Colonic mucosa (tissue), 4 donors: ENCODE data around the gene SRSF12. TPM values are rescaled to one million over a fixed set of nuclear protein-coding genes. Genes with fewer than 3 reads are reported as not detected.

Experiments
- DNase-seq: peaks from one replicate; pipeline ENCODE4 v3.0.0-alpha.2; 2020
- H3K27ac ChIP-seq: fragments of 200-600 bp; one replicate; pipeline ENCODE4 v1.8.0; 2021
- H3K27me3 ChIP-seq: fragments of 200-600 bp; one replicate; pipeline ENCODE4 v1.8.0; 2021
- H3K36me3 ChIP-seq: fragments of 200-600 bp; one replicate; pipeline ENCODE4 v1.8.0; 2021
- H3K4me1 ChIP-seq: fragments of 200-600 bp; one replicate; pipeline ENCODE4 v1.8.0; 2021; ENCODE audit warnings: mild to moderate bottlenecking
- H3K4me3 ChIP-seq: fragments of 200-600 bp; one replicate; pipeline ENCODE4 v1.8.0; 2021
- H3K9ac ChIP-seq, 2 donors: one replicate each; pipeline ENCODE4 v1.7.0; 2013; ENCODE audit warnings: control low read depth in 2 of 2, low read depth in 2 of 2, low read length in 2 of 2
- H3K9me3 ChIP-seq: fragments of 200-600 bp; one replicate; pipeline ENCODE4 v1.8.0; 2021
- CTCF ChIP-seq: fragments of 200-600 bp; IDR thresholded peaks from one replicate; pipeline ENCODE4 v1.8.0; 2022; ENCODE audit warnings: antibody characterized with exemption, mild to moderate bottlenecking
- intact Hi-C: fragments of 100-400 bp; cut with DNase I; formaldehyde crosslinking; loops from one replicate; pipeline ENCODE4 v1.14.1; 2022
- total RNA-seq, 2 donors: library from RNA; stranded (reverse); fragmentation: NEBNext Ultra II Directional in 1 of 2; extraction: Animal tissue kit (Norgen Biotek cat#: 25700) in 1 of 2; gene quantifications; one replicate each; pipeline ENCODE4 v1.2.1, GENCODE V29; 2021
- donor health status: healthy.
- donor health status: DM: no; HTN: no; CAD: no.
- donor health status: DM: no; HTN: no; CAD: no.

Gene SRSF12
- total RNA-seq = under 1 TPM in 1 of 2 donors, not detected in 1; 0.35 TPM

GRCh38 chr6:89117211-89118108, at the start of gene SRSF12:
SRSF12 (minus strand) TSS chr6:89118071; CDS start chr6:89117887, 184 bp downstream.
- H3K4me1 ChIP-seq = no peaks in the 10 kb centered on the region
- intact Hi-C loops = loop anchor here (5.0 kb wide), 1 partner anchor 35 kb away; the partner anchor contains the start of gene PNRC1
- no peaks in the 10 kb centered on the region for H3K36me3 ChIP-seq
- peak; percentile 24 for DNase-seq
- H3K9me3 ChIP-seq = no peaks in the 10 kb centered on the region
- H3K27me3 ChIP-seq = no peaks in the 10 kb centered on the region
- H3K9ac ChIP-seq = peak within 1 kb of the TSS; percentile 40 to 73
- H3K27ac ChIP-seq = no peak within 1 kb of the TSS
- no peak for TF ChIP-seq CTCF
- peak within 1 kb of the TSS; percentile 60 for H3K4me3 ChIP-seq

- Histone ChIP-seq H3K4me1 (no peaks in the 10 kb centered on the region), H3K27ac (peak overlapping the region; percentile 9), H3K27me3 (no peaks in the 10 kb centered on the region), H3K9ac (no peak overlapping the region), H3K9me3 (no peaks in the 10 kb centered on the region), H3K36me3 (no peaks in the 10 kb centered on the region), H3K4me3 (no peak overlapping the region)
- TF ChIP-seq CTCF = no peak
- intact Hi-C loops = no loop called here
- no peak for DNase-seq
Measured at GRCh38 chr6:89162047-89162371, 44.1 kb upstream of the SRSF12 start.

- H3K27ac ChIP-seq = peak overlapping the region; percentile 35
- H3K4me3 ChIP-seq = no peak overlapping the region
- no peak for DNase-seq
- H3K4me1 ChIP-seq = no peaks in the 10 kb centered on the region
- intact Hi-C loops = no loop called here
- H3K9ac ChIP-seq = no peak overlapping the region
- no peaks in the 10 kb centered on the region for H3K27me3 ChIP-seq
- no peaks in the 10 kb centered on the region for H3K36me3 ChIP-seq
- no peaks in the 10 kb centered on the region for H3K9me3 ChIP-seq
- TF ChIP-seq CTCF = no peak
Measured at GRCh38 chr6:89161326-89162046, 43.6 kb upstream of the SRSF12 start.

GRCh38 chr6:89160331-89161092, 42.6 kb upstream of the SRSF12 start:
- DNase-seq = no peak
- H3K27ac ChIP-seq = no peak overlapping the region
- no peaks in the 10 kb centered on the region for H3K4me1 ChIP-seq
- no peak overlapping the region for H3K9ac ChIP-seq
- no peaks in the 10 kb centered on the region for H3K36me3 ChIP-seq
- H3K9me3 ChIP-seq = no peaks in the 10 kb centered on the region
- TF ChIP-seq CTCF = no peak
- no peak overlapping the region for H3K4me3 ChIP-seq
- no peaks in the 10 kb centered on the region for H3K27me3 ChIP-seq
- intact Hi-C loops = no loop called here

GRCh38 chr6:89154131-89154530, 36.3 kb upstream of the SRSF12 start:
- no peak overlapping the region for H3K27ac ChIP-seq
- no peaks in the 10 kb centered on the region for H3K4me1 ChIP-seq
- intact Hi-C loops = no loop called here
- H3K9me3 ChIP-seq = no peaks in the 10 kb centered on the region
- H3K36me3 ChIP-seq = no peaks in the 10 kb centered on the region
- no peak for TF ChIP-seq CTCF
- H3K27me3 ChIP-seq = no peaks in the 10 kb centered on the region
- H3K4me3 ChIP-seq = no peak overlapping the region
- H3K9ac ChIP-seq = no peak overlapping the region
- DNase-seq = no peak
